Inflammatory macrophage (primary cell): ENCODE measurements around the gene UNC5A.

Experiments used
- DNase-seq, 2 donors: peaks; one replicate each; pipeline ENCODE4 v3.0.0-alpha.2; 2020 to 2022
- total RNA-seq, 18 experiments: gene quantifications; one replicate each; lab custom pipeline; 2026; ENCODE audit warnings: mixed read lengths in 6 of 18, inconsistent platforms in 2 of 18; lab: John Stamatoyannopoulos, UW

Gene UNC5A
- total RNA-seq, result 0 to 0.24 (median 0.04) reads per million in 18 experiments

- DNase-seq, result no peak
These were observed at the start of gene UNC5A for GRCh38 chr5:176810081-176810597. UNC5A (plus strand) TSS chr5:176810559; CDS start chr5:176810751, 192 bp downstream.

GRCh38 chr5:176761755-176762154 lies 48.6 kb upstream of the UNC5A start:
- DNase-seq, result no peak

- DNase-seq, result no peak
These were observed 47.9 kb upstream of the UNC5A start for GRCh38 chr5:176762489-176762888.

- no peak for DNase-seq
These were observed 44.7 kb upstream of the UNC5A start for GRCh38 chr5:176765687-176766086.

GRCh38 chr5:176768174-176768970 lies 42.0 kb upstream of the UNC5A start:
- DNase-seq, result no peak

- no peak for DNase-seq
These were observed 40.4 kb upstream of the UNC5A start for GRCh38 chr5:176769911-176770310.

GRCh38 chr5:176770431-176770830 lies 39.9 kb upstream of the UNC5A start:
- no peak for DNase-seq

- no peak for DNase-seq
These were observed 39.1 kb upstream of the UNC5A start for GRCh38 chr5:176771102-176771845.

- no peak for DNase-seq
These were observed 37.8 kb upstream of the UNC5A start for GRCh38 chr5:176772271-176773210.

- DNase-seq, result no peak
These were observed 36.8 kb upstream of the UNC5A start for GRCh38 chr5:176773408-176774035.

- peak; percentile 3 to 20 for DNase-seq
These were observed 35.9 kb upstream of the UNC5A start for GRCh38 chr5:176774216-176775171.

- DNase-seq, result no peak
These were observed 35.0 kb upstream of the UNC5A start for GRCh38 chr5:176775409-176775808.

- DNase-seq, result no peak
These were observed 34.1 kb upstream of the UNC5A start for GRCh38 chr5:176776141-176776865.

GRCh38 chr5:176776916-176777315 lies 33.4 kb upstream of the UNC5A start:
- DNase-seq, result no peak

GRCh38 chr5:176778921-176779465 lies 31.4 kb upstream of the UNC5A start:
- DNase-seq, result no peak

- no peak for DNase-seq
These were observed 30.8 kb upstream of the UNC5A start for GRCh38 chr5:176779537-176779936.

GRCh38 chr5:176780176-176781053 lies 29.9 kb upstream of the UNC5A start:
- DNase-seq, result no peak

- no peak for DNase-seq
These were observed 29.3 kb upstream of the UNC5A start for GRCh38 chr5:176781054-176781375.
